CD4-positive, alpha-beta T cell (primary cell): Measurements from ENCODE around the gene NLGN1. TPM values are rescaled to one million over a fixed set of nuclear protein-coding genes. Genes with fewer than 3 reads are reported as not detected.

Source experiments
- ATAC-seq: fragments of 200-7000 bp; cut with Tn5 transposase; one replicate; pipeline ENCODE4 v1.10.0; 2022; ENCODE audit warnings: mild to moderate bottlenecking; ENCODE audit not compliant: poor library complexity
- CTCF ChIA-PET: fragments of 350-600 bp; sonication (Branson Sonifier 250); formaldehyde crosslinking; loops from one replicate; lab custom pipeline; 2021; ENCODE audit warnings: antibody characterized with exemption, inconsistent platforms; lab: Charles Lee
- POLR2A ChIA-PET: fragments of 350-600 bp; sonication (Branson Sonifier 250); formaldehyde crosslinking; loops from one replicate; lab custom pipeline; 2021; ENCODE audit warnings: antibody characterized with exemption, inconsistent platforms; lab: Charles Lee
- DNase-seq, 14 experiments: peaks; one replicate each; pipeline ENCODE4 v3.0.0-alpha.2; 2013 to 2020; ENCODE audit warnings: mixed read lengths in 2 of 14
- H3K27ac ChIP-seq, 2 donors: one replicate each; pipeline versions ENCODE4 v1.5.1 to v1.7.0; 2013; ENCODE audit warnings: low read length in 2 of 2, low read depth in 1 of 2, mild to moderate bottlenecking in 1 of 2
- H3K27me3 ChIP-seq, 2 experiments: 1 replicate in 1 of 2; 2 replicates in 1 of 2; pipeline versions ENCODE4 v1.6.1 to v1.7.0; 2013; ENCODE audit warnings: low read length in 2 of 2, control low read depth in 1 of 2, mild to moderate bottlenecking in 1 of 2, moderate library complexity in 1 of 2; ENCODE audit not compliant: insufficient read depth in 2 of 2, control insufficient read depth in 1 of 2
- H3K36me3 ChIP-seq: one replicate; pipeline ENCODE4 v1.6.1; 2013; ENCODE audit warnings: low read length, control low read depth; ENCODE audit not compliant: insufficient read depth
- H3K4me1 ChIP-seq: one replicate; pipeline ENCODE4 v1.6.1; 2013; ENCODE audit warnings: low read length, control low read depth; ENCODE audit not compliant: insufficient read depth
- H3K4me3 ChIP-seq: one replicate; pipeline ENCODE4 v1.5.1; 2013; ENCODE audit warnings: mild to moderate bottlenecking, low read length, moderate library complexity
- H3K9me3 ChIP-seq, 2 experiments: 1 replicate in 1 of 2; 2 replicates in 1 of 2; pipeline versions ENCODE4 v1.6.1 to v1.7.0; 2013; ENCODE audit warnings: low read length in 2 of 2, mild to moderate bottlenecking in 2 of 2, control low read depth in 1 of 2, moderate library complexity in 1 of 2; ENCODE audit not compliant: control insufficient read depth in 1 of 2, insufficient read depth in 1 of 2
- H3K27ac Mint-ChIP-seq: one replicate; pipeline ENCODE4 v1.8.0; 2020; ENCODE audit warnings: mixed read lengths
- H3K27me3 Mint-ChIP-seq: one replicate; pipeline ENCODE4 v1.8.0; 2021; ENCODE audit warnings: mixed read lengths
- H3K36me3 Mint-ChIP-seq: one replicate; pipeline ENCODE4 v1.8.0; 2021; ENCODE audit warnings: low read depth, mixed read lengths
- H3K4me1 Mint-ChIP-seq: one replicate; pipeline ENCODE4 v1.8.0; 2021; ENCODE audit warnings: low read depth, mixed read lengths
- H3K4me3 Mint-ChIP-seq: one replicate; pipeline ENCODE4 v1.8.0; 2020; ENCODE audit warnings: mild to moderate bottlenecking, mixed read lengths
- H3K9me3 Mint-ChIP-seq: one replicate; pipeline ENCODE4 v1.8.0; 2020; ENCODE audit warnings: mixed read lengths
- CTCF ChIP-seq: fragments of 200-600 bp; IDR thresholded peaks from one replicate; pipeline ENCODE4 v1.8.0; 2022; ENCODE audit warnings: antibody characterized with exemption, mild to moderate bottlenecking
- intact Hi-C, 2 experiments: fragments of 100-400 bp; cut with DNase I in 1 of 2; cut with micrococcal nuclease in 1 of 2; formaldehyde crosslinking; loops; one replicate each; pipeline versions ENCODE4 v1.15.1 to v1.9.0; 2023 to 2025; cut with DNase I, micrococcal nuclease
- total RNA-seq, 174 experiments: library from RNA in 2 of 174; stranded (reverse) in 2 of 174; gene quantifications; one replicate each; pipeline ENCODE4 v1.2.3 and lab custom pipeline; 2021 to 2026

NLGN1 gene
- total RNA-seq, 2 experiments from 2014 or later = not detected

- no peak overlapping the region for H3K4me3 ChIP-seq
- Mint-ChIP-seq H3K27me3 (no peaks in the 10 kb centered on the region), H3K4me3 (no peak overlapping the region), H3K27ac (no peak overlapping the region), H3K9me3 (peaks cover 8% of the 10 kb centered on the region), H3K36me3 (no peaks in the 10 kb centered on the region), H3K4me1 (no peaks in the 10 kb centered on the region)
- DNase-seq (no peak), ATAC-seq (no peak)
- ChIA-PET CTCF (no interaction called here), POLR2A (no interaction called here)
- H3K27ac ChIP-seq = no peak overlapping the region
- intact Hi-C loops = no loop called here
- no peaks in the 10 kb centered on the region for H3K4me1 ChIP-seq
- H3K9me3 ChIP-seq = no peaks in the 10 kb centered on the region
- TF ChIP-seq CTCF = no peak
- H3K36me3 ChIP-seq = no peaks in the 10 kb centered on the region
- no peaks in the 10 kb centered on the region for H3K27me3 ChIP-seq
These were observed 661.3 kb downstream of the NLGN1 start for GRCh38 chr3:174058804-174059203.

DNA sequence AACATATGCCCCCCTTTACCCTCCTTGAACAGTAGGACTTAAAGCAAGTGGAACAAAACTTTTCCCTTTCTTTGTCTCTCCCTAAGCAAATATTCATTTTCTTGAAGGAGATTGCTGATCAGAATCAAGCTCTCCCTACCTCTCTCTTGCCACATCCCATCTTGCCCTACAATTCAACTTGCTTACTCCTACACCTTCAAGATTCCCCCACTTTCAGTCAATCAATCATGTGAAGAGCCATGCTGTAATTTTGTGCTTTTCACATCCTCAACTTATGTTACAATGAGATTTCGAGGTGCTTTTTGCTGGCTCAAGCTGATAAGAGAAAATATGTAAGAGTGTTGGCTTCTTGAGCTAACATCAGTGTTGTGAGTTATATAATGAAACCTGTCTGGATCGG is 662.9 kb downstream of the NLGN1 start:
- DNase-seq = no peak
- ATAC-seq = no peak
- Histone ChIP-seq H3K4me3 (no peak overlapping the region), H3K27ac (no peak overlapping the region), H3K36me3 (no peaks in the 10 kb centered on the region), H3K4me1 (no peaks in the 10 kb centered on the region), H3K9me3 (no peaks in the 10 kb centered on the region), H3K27me3 (no peaks in the 10 kb centered on the region)
- no peaks in the 10 kb centered on the region for H3K4me1 Mint-ChIP-seq
- no peak for TF ChIP-seq CTCF
- ChIA-PET CTCF (no interaction called here), POLR2A (no interaction called here)
- no peak overlapping the region for H3K4me3 Mint-ChIP-seq
- H3K36me3 Mint-ChIP-seq = no peaks in the 10 kb centered on the region
- H3K27ac Mint-ChIP-seq = no peak overlapping the region
- H3K9me3 Mint-ChIP-seq = peaks cover 8% of the 10 kb centered on the region
- no peaks in the 10 kb centered on the region for H3K27me3 Mint-ChIP-seq
- intact Hi-C loops = no loop called here

DNA sequence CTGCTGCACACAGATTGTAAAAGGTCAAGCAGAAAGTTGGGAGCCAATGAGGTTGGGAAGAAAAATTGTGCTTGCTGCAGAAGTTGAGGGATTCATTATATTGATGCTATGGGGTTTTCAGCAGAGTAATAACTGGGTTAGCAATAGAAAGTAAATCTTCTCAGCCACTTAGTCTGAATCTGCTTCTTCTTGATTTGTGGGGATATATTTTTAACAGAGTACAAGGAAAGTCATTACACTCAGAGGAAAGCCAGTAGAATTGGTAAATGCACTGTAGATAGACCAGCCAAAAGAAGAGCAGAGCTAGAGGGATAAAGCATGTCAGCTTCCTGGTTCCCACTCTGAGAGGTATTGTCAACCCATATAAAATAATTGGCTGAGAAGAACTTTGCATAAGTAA is 663.6 kb downstream of the NLGN1 start:
- Histone ChIP-seq H3K27ac (no peak overlapping the region), H3K9me3 (no peaks in the 10 kb centered on the region), H3K4me3 (no peak overlapping the region), H3K27me3 (no peaks in the 10 kb centered on the region), H3K36me3 (no peaks in the 10 kb centered on the region), H3K4me1 (no peaks in the 10 kb centered on the region)
- Mint-ChIP-seq H3K4me1 (no peaks in the 10 kb centered on the region), H3K36me3 (no peaks in the 10 kb centered on the region), H3K4me3 (no peak overlapping the region), H3K27me3 (no peaks in the 10 kb centered on the region), H3K9me3 (peaks cover 8% of the 10 kb centered on the region), H3K27ac (no peak overlapping the region)
- TF ChIP-seq CTCF = no peak
- no peak for ATAC-seq
- intact Hi-C loops = no loop called here
- no peak for DNase-seq
- ChIA-PET CTCF (no interaction called here), POLR2A (no interaction called here)
